HG03575 (cell line): ENCODE results near the gene HTRA2.

Experiments
- ATAC-seq: cut with Tn5 transposase; IDR thresholded peaks from one replicate; pipeline ENCODE4 v1.9.1; 2021; ENCODE audit not compliant: unreplicated experiment, insufficient number of reproducible peaks, low FRiP score; ENCODE audit errors: extremely low read depth

HTRA2 gene

DNA sequence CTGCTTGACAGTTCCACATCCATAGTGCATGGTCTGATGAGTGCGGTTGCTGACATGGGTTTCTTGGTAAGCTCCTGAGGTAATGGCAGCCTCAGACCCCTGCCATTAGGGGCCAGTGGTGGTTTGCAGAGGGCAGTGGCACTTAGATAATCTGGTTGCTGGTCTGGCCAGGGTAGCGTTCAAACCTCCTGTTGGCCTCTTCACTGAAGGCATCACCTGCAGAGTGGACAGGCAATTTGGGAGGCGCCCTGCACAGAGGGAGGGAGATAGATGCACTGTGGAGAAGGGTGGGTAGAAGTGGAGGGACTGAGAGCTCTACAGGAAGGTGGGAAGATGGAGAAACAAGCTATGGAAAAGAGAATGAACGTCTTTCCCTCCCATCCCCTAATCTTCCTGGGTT is 3.7 kb downstream of the HTRA2 start:
- ATAC-seq = no peak

DNA sequence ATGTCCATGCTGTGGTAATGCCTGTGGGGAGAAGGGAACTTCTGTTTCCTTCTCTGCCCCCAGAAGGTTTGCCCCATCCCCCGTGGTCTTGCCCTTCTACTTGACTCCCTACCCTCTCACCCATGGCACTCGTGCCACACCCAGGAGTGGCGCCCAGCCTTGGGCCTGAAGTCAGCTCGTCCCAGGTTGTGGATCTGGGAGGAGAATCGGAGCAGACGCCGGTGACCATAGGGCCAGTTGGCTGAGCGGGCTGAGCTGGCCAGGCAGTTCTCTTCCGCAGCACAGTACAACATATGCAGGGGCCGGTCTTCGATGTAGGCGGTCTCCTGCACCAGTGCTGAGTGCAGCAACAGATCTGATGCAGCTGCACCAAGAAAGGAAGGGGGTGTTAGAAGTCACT is 4.7 kb downstream of the HTRA2 start:
- no peak for ATAC-seq

DNA sequence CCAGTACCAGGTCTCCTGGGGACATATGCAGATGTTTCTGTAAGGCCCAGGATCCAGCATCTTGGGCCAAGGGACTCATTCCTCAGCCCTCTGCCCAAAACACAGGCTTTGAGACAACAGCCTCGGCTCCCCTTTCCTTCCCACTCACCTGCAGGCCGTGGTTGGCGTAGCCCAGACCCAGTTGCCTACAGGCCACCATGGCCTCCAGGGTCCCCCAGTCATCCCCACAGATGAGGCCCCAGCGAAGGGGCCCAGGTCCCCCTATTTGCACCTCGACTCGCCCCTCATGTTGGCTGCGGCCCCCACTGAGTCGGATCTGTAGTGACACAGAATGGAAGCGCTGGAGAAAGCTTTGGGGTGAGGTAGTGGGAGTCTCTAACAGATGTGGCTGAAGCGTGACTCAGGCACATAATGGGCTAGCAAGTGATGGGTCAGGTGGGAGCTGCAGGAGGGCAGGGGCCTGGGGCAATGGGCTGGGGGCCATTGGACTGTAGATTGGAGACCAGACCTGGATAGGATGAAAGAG is 5.8 kb downstream of the HTRA2 start:
- ATAC-seq = no peak

DNA sequence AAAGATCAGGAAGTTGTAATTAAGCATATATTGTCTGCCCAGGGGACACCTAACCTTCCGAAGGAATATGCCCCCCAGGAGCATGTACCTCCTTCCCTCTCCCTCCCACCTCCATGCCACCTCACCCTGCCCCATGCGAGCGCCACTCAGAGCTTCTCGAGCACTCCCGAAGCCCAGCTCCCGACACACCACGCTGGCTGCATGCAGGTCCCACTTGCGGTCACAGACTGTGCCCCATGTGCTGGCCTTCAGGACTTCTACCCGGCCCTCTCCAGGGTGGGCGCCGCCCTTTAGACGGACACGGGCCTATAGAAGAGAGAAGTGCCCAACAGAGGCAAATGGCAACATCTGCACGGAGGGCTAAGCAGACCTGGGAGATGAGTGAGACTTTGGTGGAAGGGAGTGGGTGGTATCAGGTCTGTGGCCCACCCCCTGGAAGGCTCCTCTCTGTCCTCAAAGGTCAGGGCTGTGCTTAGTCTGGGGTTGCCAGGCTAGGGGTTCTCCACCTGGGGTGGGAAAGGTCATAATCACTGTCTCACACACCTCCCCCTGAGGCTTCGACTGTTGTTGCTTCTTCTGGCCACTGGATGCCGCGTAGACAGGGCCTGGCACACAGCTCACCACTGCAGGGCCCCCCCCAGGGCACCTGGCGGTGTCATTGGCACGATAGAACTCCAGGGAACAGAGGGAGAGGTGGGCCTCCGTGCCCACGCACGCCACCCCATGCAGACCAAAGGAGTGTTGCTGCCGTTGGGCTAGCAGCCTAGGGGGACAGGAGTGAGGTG is 6.6 kb downstream of the HTRA2 start:
- no peak for ATAC-seq

DNA sequence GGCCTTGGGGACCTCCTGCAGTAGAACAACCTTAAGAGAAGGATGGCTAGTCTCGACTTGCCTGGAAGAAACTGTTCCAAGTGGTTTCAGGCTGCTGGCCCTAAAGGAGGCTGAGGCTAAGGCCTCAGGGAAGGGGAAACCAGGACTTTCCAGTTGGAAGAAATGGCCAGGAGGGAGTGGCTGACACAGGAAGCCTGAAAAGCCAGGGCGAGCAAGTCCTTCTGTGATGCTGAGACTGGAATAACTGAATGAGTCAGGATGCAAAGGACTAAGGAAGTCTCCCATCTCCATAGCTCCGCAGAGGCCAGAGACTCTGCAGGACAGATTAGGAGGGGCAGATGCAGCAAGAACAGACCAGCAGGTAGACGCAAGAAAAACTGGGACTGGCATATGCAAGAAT is 7.4 kb downstream of the HTRA2 start:
- no peak for ATAC-seq

DNA sequence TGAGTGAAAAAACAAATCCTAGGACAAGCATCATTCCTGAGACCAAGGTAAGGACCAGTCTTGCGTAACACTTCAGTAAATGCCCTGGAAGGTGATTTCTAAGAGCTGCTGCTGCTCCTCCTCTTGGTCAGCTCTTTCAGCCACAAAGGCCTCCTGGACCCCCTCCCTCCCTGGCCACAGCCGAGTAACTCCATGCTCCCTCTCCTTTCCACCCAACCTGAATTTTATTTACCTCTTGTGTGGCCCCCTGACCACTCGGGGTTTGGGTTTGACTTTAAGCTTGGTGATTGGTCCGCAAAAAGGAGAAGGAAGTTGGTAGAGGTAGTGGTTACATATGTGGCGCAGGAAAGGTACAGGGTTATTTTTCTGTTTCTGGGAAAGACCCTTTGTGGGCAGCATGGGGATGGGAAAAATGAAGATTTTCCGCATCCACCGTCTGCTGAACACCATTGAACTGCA is 9.2 kb downstream of the HTRA2 start:
- ATAC-seq = no peak

DNA sequence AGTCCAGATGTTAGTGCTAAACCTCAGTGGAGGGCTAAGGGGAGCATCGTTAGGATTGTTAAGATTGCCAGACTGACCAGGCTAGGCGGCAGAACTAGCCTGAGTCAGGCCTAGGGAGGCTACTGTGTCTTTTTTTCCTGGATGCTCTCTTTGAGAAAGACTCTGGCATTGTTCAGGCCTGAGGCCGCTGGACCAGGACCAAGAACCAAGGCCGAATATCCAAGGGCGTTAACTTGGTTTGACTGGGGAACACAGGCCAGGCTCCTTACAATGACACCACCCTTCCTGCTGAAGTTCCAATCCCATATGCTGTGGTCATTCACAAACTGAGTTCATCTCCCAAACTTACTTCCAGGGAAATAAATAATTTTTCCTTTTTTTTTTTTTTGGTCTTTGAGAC is 10.6 kb downstream of the HTRA2 start:
- ATAC-seq = no peak

DNA sequence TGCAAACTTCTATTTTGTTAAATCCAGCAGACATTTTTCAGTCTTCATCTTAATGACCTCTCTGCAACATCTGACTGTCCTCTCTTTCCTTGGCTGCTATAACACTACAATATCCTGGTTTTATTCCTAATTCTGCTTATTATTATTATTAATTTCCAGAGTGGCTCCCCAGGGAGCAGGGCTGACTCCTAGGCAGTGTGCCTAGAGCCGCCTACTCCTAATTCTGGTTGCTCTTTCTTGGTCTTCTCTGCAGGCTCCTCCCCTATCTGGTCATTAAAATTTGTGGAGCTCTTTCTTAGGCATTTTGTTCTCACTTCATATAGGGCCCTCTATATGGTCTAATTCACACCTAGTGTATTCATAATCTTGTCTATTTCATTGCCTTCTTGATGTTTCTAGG is 13.2 kb downstream of the HTRA2 start:
- no peak for ATAC-seq

DNA sequence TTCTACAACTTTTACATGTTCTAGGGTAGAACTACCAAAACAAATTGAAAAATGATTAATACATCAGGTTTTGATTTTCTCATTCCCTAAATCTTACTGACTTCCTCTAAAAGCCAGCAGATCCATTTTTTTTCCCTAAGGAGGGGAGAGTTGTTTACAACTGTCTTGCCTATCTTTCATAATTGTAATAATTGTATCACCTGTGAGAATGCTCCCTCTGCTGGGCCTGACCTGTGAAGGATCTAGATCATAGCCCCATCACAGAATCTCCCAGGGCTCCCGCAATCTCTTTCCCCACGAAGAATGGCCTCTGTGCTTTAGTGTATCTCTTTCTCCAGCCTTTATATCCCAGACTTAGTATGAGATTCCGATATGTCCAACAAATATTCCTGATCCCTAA is 14.9 kb downstream of the HTRA2 start:
- ATAC-seq = no peak

DNA sequence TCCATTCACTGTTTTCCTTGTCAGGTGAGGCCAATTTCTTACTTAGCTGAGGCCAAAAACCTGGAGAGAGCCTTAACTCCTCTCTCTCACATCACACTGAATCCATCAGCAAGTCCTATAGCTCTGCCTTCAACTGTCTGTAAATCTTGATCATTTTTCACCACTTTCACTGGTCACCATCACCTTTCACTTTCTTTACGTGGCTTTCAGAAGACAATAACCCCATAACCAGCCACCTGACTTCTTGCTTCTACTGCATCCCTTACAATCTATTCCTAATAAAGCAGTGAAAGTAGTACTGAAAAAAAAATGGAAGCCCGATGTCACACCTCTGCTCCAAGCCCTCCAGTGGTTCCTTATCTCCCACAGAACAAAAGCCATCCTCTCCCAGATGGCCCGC is 16.3 kb downstream of the HTRA2 start:
- ATAC-seq = no peak

DNA sequence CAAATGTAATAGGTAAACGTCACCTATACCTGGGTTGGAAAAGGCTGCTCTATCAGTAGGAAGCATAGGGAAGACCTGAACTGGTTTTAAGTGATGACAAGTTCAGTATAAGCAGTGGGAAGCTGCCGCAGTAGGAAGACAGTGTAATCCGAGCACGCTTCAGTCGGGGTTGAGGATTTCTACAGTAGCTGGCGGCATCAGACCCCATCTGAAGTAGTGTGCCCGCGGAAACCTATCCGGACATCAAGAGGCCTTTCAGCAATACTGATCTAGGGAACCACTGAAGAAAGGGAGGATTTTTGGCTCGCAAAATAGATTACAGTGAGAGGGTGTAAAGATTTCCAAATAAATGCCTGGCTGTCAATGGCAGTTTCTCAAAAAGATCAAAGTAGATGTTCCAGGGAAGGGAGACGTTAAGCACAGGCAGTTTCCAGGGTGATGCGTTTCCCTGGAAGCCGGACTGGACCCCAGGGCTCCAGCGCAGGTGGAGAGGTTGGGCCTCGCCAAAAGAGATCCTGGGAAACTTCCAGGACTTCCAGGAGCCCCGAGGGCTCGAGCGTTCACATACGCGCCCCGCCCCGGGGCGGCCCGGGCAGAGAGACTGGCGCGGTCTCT is 18.7 kb downstream of the HTRA2 start:
- ATAC-seq = no peak

DNA sequence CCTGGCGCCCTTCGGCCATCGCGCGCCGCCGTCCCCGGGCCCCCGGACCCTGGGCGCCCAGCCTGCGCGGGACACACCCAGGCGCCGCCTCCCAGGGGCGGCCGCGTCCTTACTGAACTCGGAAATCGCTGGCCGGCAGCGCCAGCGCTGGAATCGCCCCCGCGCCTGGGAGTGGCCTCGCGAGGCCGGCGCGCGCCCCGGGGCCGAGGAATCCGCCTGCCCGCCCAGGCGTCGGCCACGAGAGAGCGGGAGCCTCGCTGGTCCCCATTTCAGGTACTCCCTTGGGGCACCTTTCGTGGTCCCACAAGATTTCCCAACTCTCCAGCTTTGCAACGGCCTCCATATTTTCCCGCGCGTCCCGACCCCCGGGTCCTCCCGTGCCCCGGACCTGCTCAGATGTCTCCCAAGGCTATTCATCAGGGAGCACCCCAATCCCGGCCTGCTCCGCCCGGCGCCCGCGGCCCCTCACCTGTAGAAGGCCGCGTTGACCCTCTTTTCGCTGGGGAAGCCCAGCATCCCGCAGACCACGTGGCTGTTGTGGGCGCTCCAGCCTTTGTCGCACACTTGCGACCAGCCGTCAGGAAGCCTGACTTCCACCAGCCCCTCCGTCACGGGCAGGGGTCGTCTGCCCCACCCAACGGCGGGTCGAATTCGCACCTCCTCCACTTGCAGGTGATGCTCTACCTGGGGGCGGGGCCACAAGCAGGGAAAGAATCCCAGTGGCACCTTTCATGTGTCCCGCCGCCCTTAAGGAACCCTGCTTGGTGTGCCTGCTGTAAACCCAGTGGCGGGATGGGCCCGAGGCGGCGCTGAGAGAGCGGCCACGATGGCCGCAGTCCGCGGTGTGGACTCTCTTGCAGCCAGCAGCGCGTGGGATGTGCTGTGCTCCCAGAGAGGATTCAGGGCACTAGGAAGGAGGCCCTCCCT is 19.4 kb downstream of the HTRA2 start:
- no peak for ATAC-seq

DNA sequence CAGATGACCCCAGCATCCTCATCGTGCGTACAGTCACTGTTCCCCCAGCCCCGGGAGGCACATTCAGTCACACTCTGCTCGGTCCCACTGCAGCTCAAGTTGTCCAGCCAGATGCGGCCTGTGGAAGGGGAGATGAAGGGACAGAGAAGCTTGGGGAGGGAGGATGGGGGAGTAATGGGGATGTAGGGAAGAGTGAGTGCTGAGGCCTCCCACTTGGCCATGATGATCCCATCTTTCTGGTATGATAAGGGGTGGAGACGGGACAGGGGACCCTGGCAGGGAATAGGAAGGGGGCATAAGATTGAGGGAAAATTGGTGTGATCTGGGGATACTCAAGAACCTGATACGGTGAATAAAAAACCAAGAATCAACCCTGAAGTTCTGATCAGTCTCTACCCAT is 20.5 kb downstream of the HTRA2 start:
- ATAC-seq = no peak

DNA sequence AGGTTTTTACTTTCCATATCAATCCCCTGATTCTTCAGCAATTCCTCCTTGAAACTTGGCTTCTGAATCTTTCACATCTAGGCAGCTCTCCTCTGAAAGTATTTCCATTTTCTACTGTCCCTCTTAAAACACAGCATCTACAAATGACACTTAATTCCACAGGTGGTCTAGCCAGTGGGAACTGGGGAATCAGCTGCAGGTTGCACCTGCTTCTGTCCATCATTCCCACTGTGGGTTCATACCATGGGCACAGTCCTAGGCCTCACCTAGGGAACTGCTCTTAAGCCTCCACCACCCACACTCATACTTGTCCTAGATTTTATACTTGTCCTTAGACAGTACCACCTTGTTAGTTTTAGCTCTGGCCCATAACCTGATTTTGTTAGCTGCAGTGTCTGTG is 21.8 kb downstream of the HTRA2 start:
- no peak for ATAC-seq

DNA sequence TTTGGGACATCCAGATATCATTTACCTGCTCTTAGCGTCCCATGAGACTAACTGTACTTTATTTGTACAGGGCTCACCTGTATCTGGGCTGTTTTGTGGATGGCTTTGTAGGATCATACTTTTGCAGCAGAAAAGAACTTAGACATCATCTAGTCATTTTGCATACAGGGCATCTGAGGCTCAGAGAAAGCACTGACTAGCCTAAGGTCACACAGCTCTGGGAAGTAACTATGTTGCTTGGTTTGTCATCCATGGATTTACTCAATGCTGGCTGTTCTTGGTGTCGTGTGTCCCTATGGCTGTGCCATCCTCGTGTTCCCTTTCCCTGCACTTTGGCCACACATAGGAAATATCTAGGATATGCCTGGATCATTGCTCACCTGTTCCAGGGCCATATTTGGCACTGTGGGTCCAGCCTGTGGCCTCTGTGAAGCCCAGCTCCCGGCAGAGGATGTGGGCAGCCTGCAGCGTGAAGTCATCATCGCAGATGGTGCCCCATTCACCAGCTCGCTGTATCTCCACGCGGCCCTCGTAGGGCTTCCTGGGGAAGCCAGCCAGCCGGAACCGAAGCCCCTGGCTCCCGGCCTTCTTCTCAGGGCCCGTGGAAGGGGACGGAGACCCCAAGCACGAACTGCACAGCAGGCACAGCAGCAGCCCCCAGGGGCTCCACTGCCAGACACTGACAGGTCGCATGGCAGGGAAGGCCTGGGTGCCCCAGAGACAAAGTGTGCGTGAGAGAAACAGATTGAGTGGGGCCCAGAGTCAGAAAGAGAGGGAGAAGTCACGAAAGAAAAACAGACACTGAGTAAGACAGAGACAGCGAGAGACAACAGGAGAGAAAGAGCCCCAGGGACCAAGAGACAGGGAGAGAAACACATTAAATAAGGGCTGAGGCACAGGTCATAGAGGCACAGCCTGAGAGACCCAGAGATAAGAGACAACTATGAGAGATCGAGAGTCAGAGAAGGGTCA is 22.5 kb downstream of the HTRA2 start:
- ATAC-seq = no peak

DNA sequence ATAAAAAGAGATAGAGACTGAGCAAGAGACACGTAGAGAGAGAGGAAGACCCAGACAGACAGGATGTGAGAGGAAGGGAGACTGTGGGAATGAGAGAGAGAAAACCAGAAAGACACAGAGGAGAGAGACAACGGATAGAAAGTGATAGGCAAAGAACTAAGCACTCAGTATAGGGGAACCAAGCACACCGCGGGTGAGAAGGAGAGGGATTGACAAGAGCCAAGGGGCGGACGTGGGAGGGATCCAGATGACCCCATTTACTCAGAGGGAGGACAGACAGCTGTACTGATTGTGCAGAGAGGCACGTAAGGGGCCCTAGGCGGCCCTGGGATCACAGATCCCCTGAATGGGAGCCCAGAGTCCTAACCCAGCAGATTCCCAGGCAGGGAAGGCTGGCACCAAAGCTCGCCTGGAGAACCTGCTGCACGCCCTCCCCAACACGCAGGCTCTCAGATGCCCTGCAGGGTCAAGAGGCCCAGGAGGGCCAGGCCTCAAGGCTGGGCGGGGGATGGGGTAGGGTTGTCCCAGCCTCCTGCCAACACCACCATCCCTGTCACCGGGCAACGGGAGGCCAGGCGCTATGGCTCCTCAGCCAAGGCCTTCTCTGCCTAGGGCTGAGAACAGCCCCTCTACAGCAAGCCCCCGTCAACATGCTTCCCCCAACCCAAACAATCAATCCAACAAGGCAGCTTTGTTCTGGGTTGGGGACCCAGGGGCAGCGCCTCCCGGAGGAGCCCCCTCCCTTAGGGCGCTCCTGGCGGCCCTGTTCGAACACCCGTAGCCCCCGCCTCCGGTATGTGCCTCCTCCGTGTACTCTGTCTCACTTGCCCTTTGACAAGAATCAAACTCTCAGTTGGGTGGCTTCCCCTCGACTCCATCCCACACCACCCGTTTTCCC is 23.4 kb downstream of the HTRA2 start:
- no peak for ATAC-seq
